ENCODE measurements around the gene CDKL2. TPM values are rescaled to one million over a fixed set of nuclear protein-coding genes. Genes with fewer than 3 reads are reported as not detected.

The CDKL2 gene
- total and polyA plus RNA-seq, 2 donors from 2014 or later: 3.2 to 15.9 TPM

DNA sequence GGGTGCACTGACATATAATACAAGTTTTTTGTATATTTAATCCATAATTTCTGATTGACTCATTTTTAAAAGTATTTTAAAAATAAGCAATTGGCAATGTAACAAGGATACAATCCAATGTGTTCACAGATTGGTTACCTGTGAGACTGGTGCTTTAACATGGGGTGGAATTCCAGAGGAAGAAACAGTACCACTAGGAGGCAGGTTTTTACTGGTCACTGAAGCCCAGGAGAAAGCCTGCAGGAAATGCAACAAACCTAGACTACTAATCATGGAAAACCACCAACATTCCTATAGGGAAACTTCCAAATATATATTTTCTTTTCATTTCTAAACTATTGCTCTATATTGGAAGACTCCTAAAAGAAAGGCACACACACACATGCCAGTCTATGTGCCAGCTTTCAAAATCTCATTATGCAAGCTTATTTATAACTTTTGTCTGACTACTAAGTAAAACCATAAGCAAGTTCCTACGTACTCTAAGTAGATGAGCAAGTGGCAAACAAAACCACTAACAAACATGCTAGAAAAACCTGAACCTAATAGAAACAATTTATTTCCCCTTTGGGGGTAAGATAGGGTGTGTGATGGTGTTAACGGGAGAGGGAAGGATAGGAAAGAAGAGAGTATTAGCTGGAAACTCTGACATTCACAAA is 23.6 kb upstream of the CDKL2 start:
- Histone ChIP-seq H3K4me1 (ENCODE audit: control insufficient read depth in 2 of 3, insufficient read depth in 2 of 3, low read depth in 1 of 3, low read length in 3 of 3) (peaks cover 0 to 3% (median 0%) of the 10 kb centered on the region in 3 donors), H3K27ac (ENCODE audit: low read depth in 2 of 2, low read length in 2 of 2) (no peak overlapping the region), H3K4me3 (ENCODE audit: low read length in 3 of 3) (no peak overlapping the region), H3K9ac (ENCODE audit: low read length in 3 of 3) (no peak overlapping the region), H3K36me3 (ENCODE audit: control insufficient read depth in 2 of 3, insufficient read depth in 3 of 3, low read length in 3 of 3) (peaks cover 4 to 30% (median 25%) of the 10 kb centered on the region in 3 donors), H3K27me3 (ENCODE audit: control insufficient read depth, insufficient read depth, low read length) (no peaks in the 10 kb centered on the region), H3K9me3 (ENCODE audit: control insufficient read depth in 2 of 3, insufficient read depth in 1 of 3, low read length in 3 of 3) (no peaks in the 10 kb centered on the region)
- intact Hi-C loops (cut with DNase I): no loop called here
- FAIRE-seq (peak; percentile 63), DNase-seq (peak in 1 of 5 donors; percentile 34)
- TF ChIP-seq, protein P1, sequence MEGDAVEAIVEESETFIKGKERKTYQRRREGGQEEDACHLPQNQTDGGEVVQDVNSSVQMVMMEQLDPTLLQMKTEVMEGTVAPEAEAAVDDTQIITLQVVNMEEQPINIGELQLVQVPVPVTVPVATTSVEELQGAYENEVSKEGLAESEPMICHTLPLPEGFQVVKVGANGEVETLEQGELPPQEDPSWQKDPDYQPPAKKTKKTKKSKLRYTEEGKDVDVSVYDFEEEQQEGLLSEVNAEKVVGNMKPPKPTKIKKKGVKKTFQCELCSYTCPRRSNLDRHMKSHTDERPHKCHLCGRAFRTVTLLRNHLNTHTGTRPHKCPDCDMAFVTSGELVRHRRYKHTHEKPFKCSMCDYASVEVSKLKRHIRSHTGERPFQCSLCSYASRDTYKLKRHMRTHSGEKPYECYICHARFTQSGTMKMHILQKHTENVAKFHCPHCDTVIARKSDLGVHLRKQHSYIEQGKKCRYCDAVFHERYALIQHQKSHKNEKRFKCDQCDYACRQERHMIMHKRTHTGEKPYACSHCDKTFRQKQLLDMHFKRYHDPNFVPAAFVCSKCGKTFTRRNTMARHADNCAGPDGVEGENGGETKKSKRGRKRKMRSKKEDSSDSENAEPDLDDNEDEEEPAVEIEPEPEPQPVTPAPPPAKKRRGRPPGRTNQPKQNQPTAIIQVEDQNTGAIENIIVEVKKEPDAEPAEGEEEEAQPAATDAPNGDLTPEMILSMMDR (IDR thresholded peaks at IDR 0.05; ENCODE audit: borderline replicate concordance, extremely low read depth, insufficient read depth): peak; percentile 53

DNA sequence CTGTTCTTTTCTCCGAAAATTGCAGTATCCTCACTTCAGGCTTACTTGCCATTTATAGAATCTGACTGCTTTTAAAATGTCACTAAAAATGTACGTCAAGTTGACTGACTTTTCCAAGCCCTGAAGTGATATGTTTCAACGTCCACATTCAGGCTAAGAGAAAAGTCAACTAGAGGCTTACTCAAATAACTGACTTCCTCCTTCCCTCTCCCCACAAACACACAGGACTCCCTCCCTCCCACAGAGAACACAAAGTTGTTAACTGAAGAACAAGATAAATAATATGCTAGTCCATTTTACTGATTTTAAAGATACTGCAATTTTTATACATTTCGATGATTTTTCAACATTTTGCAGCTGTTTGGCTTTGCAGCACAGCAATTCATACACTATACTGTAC is 13.8 kb upstream of the CDKL2 start:
- Histone ChIP-seq H3K4me1 (ENCODE audit: control insufficient read depth in 2 of 3, insufficient read depth in 2 of 3, low read depth in 1 of 3, low read length in 3 of 3) (peaks cover 0 to under 1% (median 0%) of the 10 kb centered on the region in 3 donors), H3K36me3 (ENCODE audit: control insufficient read depth in 2 of 3, insufficient read depth in 3 of 3, low read length in 3 of 3) (peaks cover 6 to 45% (median 31%) of the 10 kb centered on the region in 3 donors), H3K9me3 (ENCODE audit: control insufficient read depth in 2 of 3, insufficient read depth in 1 of 3, low read length in 3 of 3) (no peaks in the 10 kb centered on the region), H3K27ac (ENCODE audit: low read depth in 2 of 2, low read length in 2 of 2) (no peak overlapping the region), H3K4me3 (ENCODE audit: low read length in 3 of 3) (no peak overlapping the region), H3K27me3 (ENCODE audit: control insufficient read depth, insufficient read depth, low read length) (no peaks in the 10 kb centered on the region), H3K9ac (ENCODE audit: low read length in 3 of 3) (no peak overlapping the region)
- TF ChIP-seq, protein P1 (IDR thresholded peaks at IDR 0.05; ENCODE audit: borderline replicate concordance, extremely low read depth, insufficient read depth): no peak
- DNase-seq (no peak), FAIRE-seq (no peak)
- intact Hi-C loops (cut with DNase I): no loop called here

- H3K27ac ChIP-seq (ENCODE audit: low read depth in 2 of 2, low read length in 2 of 2): no peak overlapping the region
- H3K4me3 ChIP-seq (ENCODE audit: low read length in 3 of 3): no peak overlapping the region
- peaks cover 0 to 4% (median 0%) of the 10 kb centered on the region in 3 donors for H3K4me1 ChIP-seq (ENCODE audit: control insufficient read depth in 2 of 3, insufficient read depth in 2 of 3, low read depth in 1 of 3, low read length in 3 of 3)
- no peak for DNase-seq
- intact Hi-C loops (cut with DNase I): no loop called here
- H3K27me3 ChIP-seq (ENCODE audit: control insufficient read depth, insufficient read depth, low read length): no peaks in the 10 kb centered on the region
- no peak overlapping the region for H3K9ac ChIP-seq (ENCODE audit: low read length in 3 of 3)
- no peaks in the 10 kb centered on the region for H3K9me3 ChIP-seq (ENCODE audit: control insufficient read depth in 2 of 3, insufficient read depth in 1 of 3, low read length in 3 of 3)
- FAIRE-seq: no peak
- TF ChIP-seq, protein P1 (IDR thresholded peaks at IDR 0.05; ENCODE audit: borderline replicate concordance, extremely low read depth, insufficient read depth): no peak
- peaks cover 6 to 45% (median 31%) of the 10 kb centered on the region in 3 donors for H3K36me3 ChIP-seq (ENCODE audit: control insufficient read depth in 2 of 3, insufficient read depth in 3 of 3, low read length in 3 of 3)
These were observed 13.3 kb upstream of the CDKL2 start for GRCh38 chr4:75643651-75644050.
